ENCODE data around the gene NEK10.

The NEK10 gene

DNA sequence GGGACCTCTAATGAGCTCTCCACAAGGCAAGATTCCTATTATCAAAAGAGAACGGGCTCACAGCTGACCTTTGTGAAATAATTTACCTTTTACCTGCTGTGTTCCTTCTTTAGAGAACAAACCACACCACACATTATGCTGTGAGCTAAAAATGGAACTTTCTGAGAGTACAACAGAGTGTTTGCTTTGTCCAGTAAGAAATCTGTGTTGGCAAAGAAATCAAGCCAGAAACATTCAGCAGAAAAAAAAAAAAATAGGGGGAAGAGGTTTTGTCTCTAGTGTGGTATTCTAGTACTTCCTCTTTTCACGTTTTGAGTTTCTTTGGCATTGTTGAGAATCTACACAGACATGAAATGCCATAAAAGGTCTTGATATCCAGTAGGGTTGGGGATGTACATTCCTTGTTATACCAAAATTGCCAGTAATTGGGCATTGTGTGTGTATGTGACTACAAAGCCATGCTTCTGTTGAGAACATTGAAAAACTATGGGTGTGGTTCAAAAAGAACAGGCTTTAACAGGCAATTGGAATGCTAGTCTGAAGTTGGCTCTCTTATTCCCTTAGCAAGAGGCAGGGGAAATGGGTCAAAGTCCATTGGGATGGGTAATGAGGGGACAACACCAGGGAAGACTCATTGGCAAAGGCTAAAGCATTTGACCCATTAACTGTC is 273.5 kb downstream of the NEK10 start:
- no peak overlapping the region for H3K4me3 ChIP-seq (ENCODE audit: low read length)
- TF ChIP-seq, protein P1, sequence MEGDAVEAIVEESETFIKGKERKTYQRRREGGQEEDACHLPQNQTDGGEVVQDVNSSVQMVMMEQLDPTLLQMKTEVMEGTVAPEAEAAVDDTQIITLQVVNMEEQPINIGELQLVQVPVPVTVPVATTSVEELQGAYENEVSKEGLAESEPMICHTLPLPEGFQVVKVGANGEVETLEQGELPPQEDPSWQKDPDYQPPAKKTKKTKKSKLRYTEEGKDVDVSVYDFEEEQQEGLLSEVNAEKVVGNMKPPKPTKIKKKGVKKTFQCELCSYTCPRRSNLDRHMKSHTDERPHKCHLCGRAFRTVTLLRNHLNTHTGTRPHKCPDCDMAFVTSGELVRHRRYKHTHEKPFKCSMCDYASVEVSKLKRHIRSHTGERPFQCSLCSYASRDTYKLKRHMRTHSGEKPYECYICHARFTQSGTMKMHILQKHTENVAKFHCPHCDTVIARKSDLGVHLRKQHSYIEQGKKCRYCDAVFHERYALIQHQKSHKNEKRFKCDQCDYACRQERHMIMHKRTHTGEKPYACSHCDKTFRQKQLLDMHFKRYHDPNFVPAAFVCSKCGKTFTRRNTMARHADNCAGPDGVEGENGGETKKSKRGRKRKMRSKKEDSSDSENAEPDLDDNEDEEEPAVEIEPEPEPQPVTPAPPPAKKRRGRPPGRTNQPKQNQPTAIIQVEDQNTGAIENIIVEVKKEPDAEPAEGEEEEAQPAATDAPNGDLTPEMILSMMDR (conservative IDR thresholded peaks at IDR 0.05; ENCODE audit: low read depth, low read length) = no peak
- no peak for DNase-seq (ENCODE audit: low read depth)

DNA sequence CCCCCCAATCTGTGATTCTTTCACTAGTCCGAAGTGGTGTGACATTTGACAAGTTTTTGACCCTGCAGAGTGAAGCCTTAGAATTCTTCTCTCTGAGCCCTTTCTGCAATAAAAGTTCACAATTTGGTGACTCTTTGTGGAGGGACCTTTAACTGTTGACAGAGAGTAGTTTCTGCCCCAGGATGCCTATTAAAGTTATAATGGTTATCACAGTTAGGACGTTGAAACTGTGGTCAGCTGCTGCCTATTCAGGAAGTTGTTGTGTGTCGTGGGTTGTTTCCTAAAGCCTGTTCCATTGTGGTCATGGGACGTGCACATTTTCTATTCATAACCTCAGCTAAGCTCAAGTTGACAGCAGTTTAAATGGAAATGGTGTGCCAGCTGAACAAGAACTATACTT is 274.5 kb downstream of the NEK10 start:
- DNase-seq (ENCODE audit: low read depth) = no peak
- TF ChIP-seq, protein P1 (conservative IDR thresholded peaks at IDR 0.05; ENCODE audit: low read depth, low read length) = no peak
- H3K4me3 ChIP-seq (ENCODE audit: low read length) = no peak overlapping the region

DNA sequence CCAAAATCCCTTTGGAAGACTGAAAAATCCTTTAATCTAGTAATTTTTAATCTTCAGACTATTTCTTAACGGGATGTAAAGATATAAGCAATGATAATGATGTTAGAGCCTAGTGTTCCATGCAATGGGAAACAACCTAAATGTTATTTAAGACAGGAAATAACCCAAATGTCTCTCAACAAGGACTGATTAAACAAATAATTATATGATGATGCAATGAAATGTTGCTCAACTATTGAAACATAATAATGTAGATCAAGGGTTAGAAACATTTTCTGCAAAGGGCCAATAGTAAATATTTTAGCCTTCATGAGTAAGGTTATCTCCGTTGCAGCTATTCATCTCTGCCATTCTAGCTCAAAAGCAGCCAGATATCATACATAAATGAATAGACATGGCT is 275.4 kb downstream of the NEK10 start:
- DNase-seq (ENCODE audit: low read depth) = no peak
- TF ChIP-seq, protein P1 (conservative IDR thresholded peaks at IDR 0.05; ENCODE audit: low read depth, low read length) = no peak
- H3K4me3 ChIP-seq (ENCODE audit: low read length) = no peak overlapping the region

DNA sequence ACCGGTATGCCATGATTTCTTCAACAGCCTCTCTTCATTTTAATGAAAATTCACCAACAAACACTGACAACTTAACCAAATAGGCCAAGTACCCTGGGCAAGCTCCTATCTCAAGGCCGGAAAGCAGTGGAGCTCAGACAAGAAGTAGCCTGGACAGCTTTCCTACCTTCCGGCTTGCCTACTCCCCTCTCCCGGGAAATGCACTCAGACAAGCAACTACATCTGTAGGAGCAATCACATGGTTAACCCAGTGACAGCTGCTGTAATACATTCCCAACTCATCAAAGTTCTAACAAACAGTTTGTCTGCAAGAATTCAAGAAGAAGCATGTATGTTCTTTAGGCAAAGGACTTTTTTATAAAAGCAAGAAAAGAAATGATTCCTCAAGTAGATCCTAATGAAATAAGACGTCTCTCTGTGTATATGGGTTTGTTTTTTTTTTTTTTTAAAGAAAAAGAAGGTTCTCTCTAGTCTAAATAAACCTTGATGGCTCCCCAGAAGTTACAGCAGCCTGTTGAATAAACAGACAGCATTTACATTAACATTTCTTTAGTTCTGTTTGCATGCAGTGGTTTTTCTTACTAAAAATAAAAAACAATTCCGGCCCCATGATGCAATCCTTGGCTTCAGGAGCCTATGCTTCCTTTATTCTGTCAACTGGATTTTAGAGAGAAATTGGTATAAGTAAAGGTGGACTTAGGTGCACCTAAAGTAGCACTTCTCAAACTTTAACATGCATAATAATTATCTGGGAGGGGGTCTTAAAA is 278.7 kb downstream of the NEK10 start:
- no peak for DNase-seq (ENCODE audit: low read depth)
- no peak overlapping the region for H3K4me3 ChIP-seq (ENCODE audit: low read length)
- TF ChIP-seq, protein P1 (conservative IDR thresholded peaks at IDR 0.05; ENCODE audit: low read depth, low read length) = no peak

DNA sequence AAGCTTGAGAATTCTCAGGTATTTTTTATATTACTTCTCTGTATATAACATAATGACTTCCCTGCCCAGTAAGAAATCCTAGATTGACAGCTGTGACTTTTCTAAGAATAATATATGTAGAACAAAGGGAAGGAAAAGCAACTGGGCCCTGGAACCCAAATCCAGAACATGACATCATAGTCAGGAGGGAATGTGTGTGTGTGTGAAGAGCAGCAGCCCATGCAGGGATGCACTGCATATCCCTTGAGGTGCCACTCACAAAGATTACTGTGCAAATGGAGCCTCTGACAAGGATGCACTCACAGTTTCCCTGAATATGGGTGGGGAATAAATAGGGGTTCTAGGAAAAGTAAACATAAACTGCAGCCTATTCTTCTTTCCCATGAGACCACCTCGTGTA is 279.5 kb downstream of the NEK10 start:
- no peak for DNase-seq (ENCODE audit: low read depth)
- TF ChIP-seq, protein P1 (conservative IDR thresholded peaks at IDR 0.05; ENCODE audit: low read depth, low read length) = no peak
- H3K4me3 ChIP-seq (ENCODE audit: low read length) = no peak overlapping the region

DNA sequence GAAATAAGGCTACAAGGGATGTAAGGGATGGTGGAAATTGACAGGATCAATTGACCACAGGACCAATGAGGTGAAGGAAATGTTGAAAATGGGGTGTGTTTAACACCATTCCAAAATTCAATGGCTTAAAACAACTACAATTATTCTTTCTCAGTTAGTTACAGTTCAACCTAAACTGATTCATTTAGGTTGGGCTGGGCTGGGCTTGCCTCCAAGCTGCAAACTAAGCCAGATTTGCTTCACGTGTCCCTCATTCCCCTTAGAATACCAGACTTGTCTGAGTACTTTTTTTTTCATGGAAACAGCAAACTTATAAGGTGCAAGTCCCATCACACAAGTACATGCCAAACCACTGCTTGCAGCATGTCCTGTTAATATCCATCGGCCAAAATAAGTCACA is 280.1 kb downstream of the NEK10 start:
- TF ChIP-seq, protein P1 (conservative IDR thresholded peaks at IDR 0.05; ENCODE audit: low read depth, low read length) = no peak
- no peak overlapping the region for H3K4me3 ChIP-seq (ENCODE audit: low read length)
- DNase-seq (ENCODE audit: low read depth) = no peak

Data from retinal pigment epithelial cell (primary cell).